PC-3 (cell line): ENCODE results near the gene TGIF1.

Source experiments
- EZH2 ChIP-seq: fragments of 300-600 bp; sonication (generic); IDR thresholded peaks from one replicate; pipeline ENCODE4 v1.6.1; 2017; ENCODE audit warnings: antibody characterized with exemption, mild to moderate bottlenecking, low read length; ENCODE audit not compliant: unreplicated experiment
- TF ChIP-seq, protein P1 (sequence below): fragments of 300-600 bp; sonication (generic); conservative IDR thresholded peaks from 2 replicates; pipeline ENCODE4 v1.5.1; 2017; ENCODE audit warnings: antibody characterized with exemption, low read depth, mild to moderate bottlenecking, low read length

DNA sequence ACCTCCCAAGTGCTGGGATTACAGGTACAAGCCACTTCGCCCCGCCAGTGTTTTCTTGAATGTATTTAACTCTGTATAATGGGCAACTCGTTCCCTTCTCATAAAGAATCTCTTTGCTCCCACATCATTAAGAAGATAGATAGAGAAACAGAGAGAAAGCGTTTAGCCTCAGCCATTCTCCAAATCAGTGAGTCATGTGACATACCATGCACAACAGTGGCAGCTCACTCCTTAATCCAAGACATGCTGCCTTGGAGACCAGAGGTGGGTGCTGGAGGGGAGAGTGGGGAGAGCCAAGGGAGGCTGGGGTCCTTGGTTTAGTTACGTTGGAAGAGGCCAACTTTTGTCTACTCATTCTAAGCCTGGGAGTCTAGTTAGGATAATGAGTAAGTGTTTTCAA lies 54.7 kb downstream of the TGIF1 start:
- TF ChIP-seq, protein P1, sequence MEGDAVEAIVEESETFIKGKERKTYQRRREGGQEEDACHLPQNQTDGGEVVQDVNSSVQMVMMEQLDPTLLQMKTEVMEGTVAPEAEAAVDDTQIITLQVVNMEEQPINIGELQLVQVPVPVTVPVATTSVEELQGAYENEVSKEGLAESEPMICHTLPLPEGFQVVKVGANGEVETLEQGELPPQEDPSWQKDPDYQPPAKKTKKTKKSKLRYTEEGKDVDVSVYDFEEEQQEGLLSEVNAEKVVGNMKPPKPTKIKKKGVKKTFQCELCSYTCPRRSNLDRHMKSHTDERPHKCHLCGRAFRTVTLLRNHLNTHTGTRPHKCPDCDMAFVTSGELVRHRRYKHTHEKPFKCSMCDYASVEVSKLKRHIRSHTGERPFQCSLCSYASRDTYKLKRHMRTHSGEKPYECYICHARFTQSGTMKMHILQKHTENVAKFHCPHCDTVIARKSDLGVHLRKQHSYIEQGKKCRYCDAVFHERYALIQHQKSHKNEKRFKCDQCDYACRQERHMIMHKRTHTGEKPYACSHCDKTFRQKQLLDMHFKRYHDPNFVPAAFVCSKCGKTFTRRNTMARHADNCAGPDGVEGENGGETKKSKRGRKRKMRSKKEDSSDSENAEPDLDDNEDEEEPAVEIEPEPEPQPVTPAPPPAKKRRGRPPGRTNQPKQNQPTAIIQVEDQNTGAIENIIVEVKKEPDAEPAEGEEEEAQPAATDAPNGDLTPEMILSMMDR, result no peak
- no peak for TF ChIP-seq EZH2
